Vagina (tissue), 2 donors: ENCODE results near the gene MAML1. TPM values are rescaled to one million over a fixed set of nuclear protein-coding genes. Genes with fewer than 3 reads are reported as not detected.

Source experiments
- DNase-seq, 2 donors: peaks; one replicate each; pipeline ENCODE4 v3.0.0-alpha.2; 2017; ENCODE audit errors: extremely low spot score in 2 of 2
- H3K27ac ChIP-seq: fragments of 200-600 bp; sonication (generic); one replicate; pipeline ENCODE4 v1.5.1; 2019
- H3K27me3 ChIP-seq: fragments of 200-600 bp; sonication (generic); one replicate; pipeline ENCODE4 v1.5.1; 2019
- H3K36me3 ChIP-seq, 2 donors: fragments of 200-600 bp; sonication (generic); one replicate each; pipeline ENCODE4 v1.5.1; 2017 to 2019
- H3K4me1 ChIP-seq: fragments of 200-600 bp; sonication (generic); one replicate; pipeline ENCODE4 v1.5.1; 2019
- H3K4me3 ChIP-seq, 2 donors: fragments of 200-600 bp; sonication (generic); 1 replicate in 1 of 2; 2 replicates in 1 of 2; pipeline ENCODE4 v1.5.1; 2016 to 2019
- H3K9me3 ChIP-seq: fragments of 200-600 bp; sonication (generic); one replicate; pipeline ENCODE4 v1.5.1; 2019
- CTCF ChIP-seq, 3 experiments: fragments of 450-650 bp in 2 of 3; fragments of 200-600 bp in 1 of 3; sonication (generic) in 1 of 3; IDR thresholded peaks; one replicate each; pipeline ENCODE4 v1.5.1; 2017 to 2019; ENCODE audit warnings: antibody characterized with exemption in 3 of 3, mild to moderate bottlenecking in 2 of 3, moderate library complexity in 2 of 3
- POLR2A ChIP-seq, 2 donors: fragments of 450-650 bp; IDR thresholded peaks; one replicate each; pipeline ENCODE4 v1.6.1; 2017; ENCODE audit warnings: antibody characterized with exemption in 2 of 2, mild to moderate bottlenecking in 2 of 2, moderate library complexity in 2 of 2
- POLR2AphosphoS5 ChIP-seq, 2 donors: sonication (generic); formaldehyde crosslinking; IDR thresholded peaks; one replicate each; pipeline ENCODE4 v1.9.0; 2017; ENCODE audit warnings: antibody characterized with exemption in 2 of 2, mild to moderate bottlenecking in 2 of 2, low read depth in 1 of 2; ENCODE audit not compliant: insufficient read depth in 1 of 2
- intact Hi-C: fragments of 100-400 bp; cut with DNase I; formaldehyde crosslinking; loops from one replicate; pipeline ENCODE4 v1.15.1; 2023
- total RNA-seq: library from RNA; depleted of rRNA; stranded (reverse); fragments of >200 nt; gene quantifications from one replicate; pipeline ENCODE4 v1.2.3, GENCODE V29; 2016

The MAML1 gene
- total RNA-seq, 1 donor from 2014 or later: 25.3 TPM

GRCh38 chr5:179747811-179748210 lies 15.2 kb downstream of the MAML1 start:
- Histone ChIP-seq H3K27ac (no peak overlapping the region), H3K4me1 (peaks cover 6% of the 10 kb centered on the region)

GRCh38 chr5:179749857-179750508 lies 17.4 kb downstream of the MAML1 start:
- no peaks in the 10 kb centered on the region for H3K9me3 ChIP-seq
- no peak overlapping the region for H3K27ac ChIP-seq
- DNase-seq: no peak
- TF ChIP-seq CTCF (IDR thresholded peaks at IDR 0.05): no peak
- no peak for TF ChIP-seq POLR2A (IDR thresholded peaks at IDR 0.05)
- TF ChIP-seq POLR2AphosphoS5 (IDR thresholded peaks at IDR 0.05; ENCODE audit: insufficient read depth in 1 of 2, low read depth in 1 of 2): no peak
- intact Hi-C loops: loop anchor here (10.0 kb wide), 1 partner anchor 105 kb away; the partner anchor contains the start of gene MRNIP
- peaks cover 0 to 5% of the 10 kb centered on the region in 2 donors for H3K36me3 ChIP-seq
- H3K27me3 ChIP-seq: no peaks in the 10 kb centered on the region
- peaks cover 19% of the 10 kb centered on the region for H3K4me1 ChIP-seq
- H3K4me3 ChIP-seq: no peak overlapping the region

More at GRCh38 chr5:179747811-179748210, 15.2 kb downstream of the MAML1 start:
- peaks cover 0 to 5% of the 10 kb centered on the region in 2 donors for H3K36me3 ChIP-seq
- intact Hi-C loops: no loop called here
- no peak overlapping the region for H3K4me3 ChIP-seq
- TF ChIP-seq CTCF (IDR thresholded peaks at IDR 0.05) (no peak), POLR2A (IDR thresholded peaks at IDR 0.05) (no peak)
- no peak for DNase-seq
- H3K9me3 ChIP-seq: no peaks in the 10 kb centered on the region
- no peaks in the 10 kb centered on the region for H3K27me3 ChIP-seq

- H3K27ac ChIP-seq: no peak overlapping the region
- H3K9me3 ChIP-seq: no peaks in the 10 kb centered on the region
- no peak overlapping the region for H3K4me3 ChIP-seq
- TF ChIP-seq POLR2AphosphoS5 (IDR thresholded peaks at IDR 0.05; ENCODE audit: insufficient read depth in 1 of 2, low read depth in 1 of 2): no peak
- TF ChIP-seq POLR2A (IDR thresholded peaks at IDR 0.05): no peak
- TF ChIP-seq CTCF (IDR thresholded peaks at IDR 0.05): no peak
- H3K36me3 ChIP-seq: peaks cover 0 to 5% of the 10 kb centered on the region in 2 donors
- H3K27me3 ChIP-seq: no peaks in the 10 kb centered on the region
- intact Hi-C loops: loop anchor here (10.0 kb wide), 1 partner anchor 101 kb away; the partner anchor contains the start of gene MRNIP
- peaks cover 24% of the 10 kb centered on the region for H3K4me1 ChIP-seq
- no peak for DNase-seq
These were observed 21.3 kb downstream of the MAML1 start for GRCh38 chr5:179753971-179754370.

GRCh38 chr5:179755022-179755421 lies 22.4 kb downstream of the MAML1 start:
- Histone ChIP-seq H3K36me3 (peaks cover 0 to 5% of the 10 kb centered on the region in 2 donors), H3K4me1 (peaks cover 31% of the 10 kb centered on the region), H3K4me3 (no peak overlapping the region), H3K27ac (no peak overlapping the region), H3K9me3 (no peaks in the 10 kb centered on the region), H3K27me3 (no peaks in the 10 kb centered on the region)
- TF ChIP-seq CTCF (IDR thresholded peaks at IDR 0.05) (no peak), POLR2AphosphoS5 (IDR thresholded peaks at IDR 0.05; ENCODE audit: insufficient read depth in 1 of 2, low read depth in 1 of 2) (no peak), POLR2A (IDR thresholded peaks at IDR 0.05) (no peak)
- intact Hi-C loops: loop anchor here (10.0 kb wide), 1 partner anchor 100 kb away; the partner anchor contains the start of gene MRNIP
- no peak for DNase-seq

- DNase-seq: no peak
- TF ChIP-seq POLR2A (IDR thresholded peaks at IDR 0.05) (no peak), CTCF (IDR thresholded peaks at IDR 0.05) (no peak), POLR2AphosphoS5 (IDR thresholded peaks at IDR 0.05; ENCODE audit: insufficient read depth in 1 of 2, low read depth in 1 of 2) (no peak)
- H3K27me3 ChIP-seq: no peaks in the 10 kb centered on the region
- H3K4me3 ChIP-seq: no peak overlapping the region
- peaks cover 66% of the 10 kb centered on the region for H3K4me1 ChIP-seq
- H3K9me3 ChIP-seq: no peaks in the 10 kb centered on the region
- intact Hi-C loops: loop anchor here (10.0 kb wide), 1 partner anchor 96 kb away; the partner anchor contains the start of gene MRNIP
- H3K36me3 ChIP-seq: no peaks in the 10 kb centered on the region
- no peak overlapping the region for H3K27ac ChIP-seq
These were observed 26.3 kb downstream of the MAML1 start for GRCh38 chr5:179758955-179759354.
